Measurements from ENCODE around the gene RASSF8. TPM values are rescaled to one million over a fixed set of nuclear protein-coding genes. Genes with fewer than 3 reads are reported as not detected.

Gene RASSF8
- total and polyA plus RNA-seq, 2 of the 8 experiments (the other 6 are each of a cell fraction or from before 2014, with no cell fraction given), result 6.4 to 46.7 TPM

- WGBS, 2 experiments (ENCODE audit: extremely low coverage in 1 of 2, insufficient coverage in 1 of 2, insufficient read length in 1 of 2, insufficient replicate concordance in 2 of 2, low coverage in 1 of 2, low lambda C conversion rate in 2 of 2, missing lambda C conversion rate in 1 of 2), result 81% methylated on average over 4 of the region's 4 CpGs; no CpG with 5 or more reads in 1 of the 2 experiments
- Histone ChIP-seq H2BK120ac (replicated peaks; ENCODE audit: low read depth, low read length) (no peak overlapping the region), H2BK15ac (ENCODE audit: low read length) (no peak overlapping the region), H3K4ac (replicated peaks; ENCODE audit: insufficient read length, low read depth, low read length) (no peak overlapping the region), H3K9me3 (ENCODE audit: insufficient read depth in 2 of 2, low read depth in 1 of 2, low read length in 1 of 2) (no peaks in the 10 kb centered on the region), H4K5ac (ENCODE audit: insufficient read length, low read depth, low read length) (no peak overlapping the region), H4K20me1 (replicated peaks in 1 of 2; ENCODE audit: control insufficient read depth in 1 of 2, insufficient read depth in 2 of 2, low read length in 2 of 2) (no peaks in the 10 kb centered on the region), H2BK20ac (ENCODE audit: low read length) (no peak overlapping the region), H3K27ac (ENCODE audit: low read depth, low read length) (no peak overlapping the region), H3K4me2 (ENCODE audit: insufficient read depth in 1 of 2, low read depth in 2 of 2, low read length in 2 of 2) (peak overlapping the region in 1 of 2 experiments; percentile 85; a peak in 1 of 4 replicates), H3K9ac (replicated peaks in 1 of 4; ENCODE audit: extremely low read depth in 1 of 4, low read depth in 3 of 4, low read length in 3 of 4) (no peak overlapping the region), H3K27me3 (replicated peaks in 1 of 4; ENCODE audit: control insufficient read depth in 3 of 4, extremely low read depth in 1 of 4, insufficient read depth in 3 of 4, low read length in 3 of 4) (peaks cover 33 to 55% (median 47%) of the 10 kb centered on the region in 4 experiments), H3K36me3 (ENCODE audit: control insufficient read depth in 2 of 4, insufficient read depth in 4 of 4, low read length in 3 of 4) (peaks cover 0 to 5% (median 0%) of the 10 kb centered on the region in 4 experiments; a peak in 1 of 8 replicates), H3K4me1 (replicated peaks in 1 of 4; ENCODE audit: control insufficient read depth in 3 of 4, insufficient read depth in 4 of 4, low read length in 3 of 4) (peaks cover 0 to 14% (median 9%) of the 10 kb centered on the region in 4 experiments; a peak in 6 of 7 replicates), H3K79me2 (ENCODE audit: control insufficient read depth in 1 of 2, insufficient read depth in 2 of 2, low read length in 2 of 2) (no peaks in the 10 kb centered on the region), H2BK5ac (ENCODE audit: low read depth, low read length) (no peak overlapping the region), H3K4me3 (ENCODE audit: extremely low read depth in 1 of 4, insufficient read depth in 2 of 4, low read depth in 3 of 4, low read length in 4 of 4) (no peak overlapping the region), H3K14ac (ENCODE audit: insufficient read length) (no peak overlapping the region), H4K8ac (ENCODE audit: extremely low read depth, insufficient read depth, low read length) (no peak overlapping the region), H3K56ac (replicated peaks; ENCODE audit: insufficient read length, low read depth, low read length) (no peak overlapping the region), H2AFZ (ENCODE audit: low read length) (no peak overlapping the region), H4K91ac (replicated peaks; ENCODE audit: insufficient read length, low read length) (no peak overlapping the region), H3K79me1 (ENCODE audit: low read depth, low read length) (no peaks in the 10 kb centered on the region), H3K23ac (ENCODE audit: insufficient read length) (no peak overlapping the region), H3K18ac (ENCODE audit: extremely low read depth, low read length) (no peak overlapping the region; the same call in 1 of the 2 replicates), H2AK5ac (ENCODE audit: low read depth, low read length) (no peak overlapping the region), H3K23me2 (ENCODE audit: low read depth, low read length) (peaks cover 17% of the 10 kb centered on the region; the same call in 1 of the 2 replicates), H2BK12ac (ENCODE audit: low read depth, low read length) (no peak overlapping the region)
- no peak for DNase-seq (ENCODE audit: low read depth in 1 of 2, low spot score in 2 of 2)
- POLR2A ChIA-PET (ENCODE audit: partially characterized antibody), result interaction anchor here (0.6 to 1.7 kb wide), 2 partner anchors 12 to 71 kb away, joined by 3 to 4 read pairs; no protein-coding TSS in a partner anchor
- no peak for FAIRE-seq
- no peak for TF ChIP-seq RNF2 (IDR thresholded peaks at IDR 0.05; ENCODE audit: borderline replicate concordance, low read depth, low read length, missing control alignments, poor library complexity, severe bottlenecking)
- TF ChIP-seq CHD1 (IDR thresholded peaks at IDR 0.05; ENCODE audit: low read depth, low read length), result no peak
- no peak for TF ChIP-seq JUN (IDR thresholded peaks at IDR 0.05; ENCODE audit: low read depth, low read length)
- no peak for TF ChIP-seq TAF7 (optimal IDR thresholded peaks at IDR 0.05; ENCODE audit: borderline replicate concordance, low read depth, low read length)
- TF ChIP-seq CEBPB (IDR thresholded peaks at IDR 0.05; ENCODE audit: low read depth, low read length), result no peak
- TF ChIP-seq TCF12 (IDR thresholded peaks at IDR 0.05; ENCODE audit: low read depth, low read length), result no peak
- TF ChIP-seq BACH1 (IDR thresholded peaks at IDR 0.05; ENCODE audit: low read length), result no peak
- no peak for TF ChIP-seq E2F6 (IDR thresholded peaks at IDR 0.05)
- CTCF ChIA-PET (ENCODE audit: partially characterized antibody), result interaction anchor here (0.6 to 1.8 kb wide), 7 partner anchors 13 to 269 kb away, joined by 3 to 6 read pairs (median 3); no protein-coding TSS in a partner anchor
Measured at GRCh38 chr12:26120561-26121274, 162.2 kb downstream of the RASSF8 start.
